Measurements from ENCODE around the gene TES. TPM values are rescaled to one million over a fixed set of nuclear protein-coding genes. Genes with fewer than 3 reads are reported as not detected.

TES gene
- total and polyA plus RNA-seq, 9 of the 15 experiments (the other 6 are each of a cell fraction or from before 2014, with no cell fraction given): 20.7 to 61.6 (median 53.8) TPM

DNA sequence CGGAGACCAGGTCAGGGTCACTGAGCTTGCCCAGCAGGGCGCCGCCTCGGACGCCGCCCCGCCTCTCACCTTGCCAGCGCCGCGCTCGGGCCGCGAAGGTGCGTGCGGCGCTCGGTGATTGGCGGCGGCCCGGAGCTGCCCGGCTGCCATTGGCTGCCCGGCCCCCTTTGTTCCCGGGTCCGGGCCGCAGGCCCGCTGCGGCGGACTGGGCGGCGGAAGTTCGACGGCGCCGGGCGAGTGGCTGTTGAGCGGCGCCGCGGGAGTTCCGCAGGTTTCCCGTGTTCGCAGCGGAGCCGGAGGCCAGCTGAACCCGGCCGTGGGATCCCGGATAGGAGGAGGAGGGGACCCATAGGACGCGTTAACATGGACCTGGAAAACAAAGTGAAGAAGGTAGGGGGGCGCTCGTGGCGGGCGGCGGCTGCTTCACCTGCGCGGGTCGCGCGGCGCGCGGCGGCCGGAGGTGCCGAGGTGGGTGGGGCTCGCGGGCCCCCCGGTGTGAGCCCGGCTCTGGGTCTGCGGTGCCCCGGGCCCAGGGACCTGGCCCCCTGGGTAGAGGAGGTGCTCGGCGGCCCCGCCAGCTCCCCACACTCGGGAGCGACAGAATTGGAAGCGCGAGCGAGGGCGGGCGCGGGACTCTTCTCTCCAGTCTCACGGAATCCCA lies at the start of gene TES (continued):
- TF ChIP-seq FUS (optimal IDR thresholded peaks at IDR 0.05; ENCODE audit: low read depth, low read length) (peak; percentile 82), TARDBP (IDR thresholded peaks at IDR 0.05) (peak; percentile 58), ZNF280B (CRISPR knock-in tag; IDR thresholded peaks at IDR 0.05) (peak; percentile 32; the same call in 1 of the 2 replicates), POLR3A (IDR thresholded peaks at IDR 0.05; ENCODE audit: borderline replicate concordance, extremely low read depth, insufficient read depth, insufficient read length) (no peak), TOE1 (IDR thresholded peaks at IDR 0.05; ENCODE audit: borderline replicate concordance) (no peak; the same call in 1 of the 2 replicates), TOE1 (CRISPR knock-in tag; IDR thresholded peaks at IDR 0.05; ENCODE audit: borderline replicate concordance, low read depth) (no peak; the same call in 1 of the 2 replicates), RBM14 (IDR thresholded peaks at IDR 0.05; ENCODE audit: borderline replicate concordance, insufficient read depth, low read depth, low read length) (0 out of 2 replicates have a peak, but pooled peaks have one; percentile 24), USF2 (CRISPR knock-in tag; IDR thresholded peaks at IDR 0.05) (no peak), HMG20B (CRISPR knock-in tag; IDR thresholded peaks at IDR 0.05) (no peak), NCOR1 (IDR thresholded peaks at IDR 0.05) (peak; percentile 18; the same call in 1 of the 2 replicates), ZBTB11 (CRISPR knock-in tag; IDR thresholded peaks at IDR 0.05) (peak in 2 of 3 experiments; percentile 84 to 96; a peak in 4 of 6 replicates), POLR2B (IDR thresholded peaks at IDR 0.05; ENCODE audit: low read depth, partially characterized antibody) (peak; percentile 75), CXXC5 (CRISPR knock-in tag; IDR thresholded peaks at IDR 0.05) (peak; percentile 97), MYC (IDR thresholded peaks at IDR 0.05; ENCODE audit: low read depth, low read length) (peak; percentile 40), MYC (CRISPR knock-in tag; IDR thresholded peaks at IDR 0.05; ENCODE audit: borderline replicate concordance, low read depth) (no peak)
- TF ChIP-seq, protein P1, sequence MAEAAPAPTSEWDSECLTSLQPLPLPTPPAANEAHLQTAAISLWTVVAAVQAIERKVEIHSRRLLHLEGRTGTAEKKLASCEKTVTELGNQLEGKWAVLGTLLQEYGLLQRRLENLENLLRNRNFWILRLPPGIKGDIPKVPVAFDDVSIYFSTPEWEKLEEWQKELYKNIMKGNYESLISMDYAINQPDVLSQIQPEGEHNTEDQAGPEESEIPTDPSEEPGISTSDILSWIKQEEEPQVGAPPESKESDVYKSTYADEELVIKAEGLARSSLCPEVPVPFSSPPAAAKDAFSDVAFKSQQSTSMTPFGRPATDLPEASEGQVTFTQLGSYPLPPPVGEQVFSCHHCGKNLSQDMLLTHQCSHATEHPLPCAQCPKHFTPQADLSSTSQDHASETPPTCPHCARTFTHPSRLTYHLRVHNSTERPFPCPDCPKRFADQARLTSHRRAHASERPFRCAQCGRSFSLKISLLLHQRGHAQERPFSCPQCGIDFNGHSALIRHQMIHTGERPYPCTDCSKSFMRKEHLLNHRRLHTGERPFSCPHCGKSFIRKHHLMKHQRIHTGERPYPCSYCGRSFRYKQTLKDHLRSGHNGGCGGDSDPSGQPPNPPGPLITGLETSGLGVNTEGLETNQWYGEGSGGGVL (CRISPR knock-in tag; IDR thresholded peaks at IDR 0.05): no peak

Measured in K562 (cell line).